ENCODE measurements around the gene DPYD.

The DPYD gene

DNA sequence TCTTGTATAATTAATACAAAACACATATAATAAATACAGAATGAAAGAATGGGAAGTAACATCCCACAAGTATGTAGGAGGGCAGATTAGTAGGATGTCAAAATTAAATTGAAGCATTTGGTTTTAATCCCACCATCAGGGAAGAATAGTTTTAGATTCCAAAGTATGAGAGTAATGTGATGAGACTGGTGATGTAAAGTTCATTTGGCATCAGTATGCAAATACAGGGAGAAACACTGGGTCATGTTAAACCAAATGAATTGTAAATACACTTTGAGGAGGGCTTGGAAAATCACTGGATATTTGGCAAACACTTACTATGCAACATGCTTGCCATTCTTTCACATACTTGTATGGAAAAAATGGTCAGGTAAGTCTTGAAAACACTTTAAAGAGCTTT lies 358.8 kb downstream of the DPYD start:
- no peaks in the 10 kb centered on the region for H3K27me3 ChIP-seq (replicated peaks; ENCODE audit: insufficient read depth, low read length)
- no peaks in the 10 kb centered on the region for H3K4me1 ChIP-seq (ENCODE audit: low read length)
- no peak overlapping the region for H3K27ac ChIP-seq (ENCODE audit: low read length)
- H2AFZ ChIP-seq (ENCODE audit: low read length): no peak overlapping the region
- no peak overlapping the region for H3K4me3 ChIP-seq (ENCODE audit: low read length)
- H3K9me2 ChIP-seq (replicated peaks; ENCODE audit: insufficient read depth, low read length): no peaks in the 10 kb centered on the region
- no peaks in the 10 kb centered on the region for H3K9me3 ChIP-seq (replicated peaks; ENCODE audit: insufficient read depth, low read length)
- no peak overlapping the region for H3K9ac ChIP-seq (ENCODE audit: low read length)
- H3K79me2 ChIP-seq (ENCODE audit: low read length): no peaks in the 10 kb centered on the region
- H3K36me3 ChIP-seq (replicated peaks; ENCODE audit: insufficient read depth, low read length): no peaks in the 10 kb centered on the region
- no peak for DNase-seq
- no peaks in the 10 kb centered on the region for H4K20me1 ChIP-seq (ENCODE audit: insufficient read depth, low read length)
- no peaks in the 10 kb centered on the region for H3F3A ChIP-seq (ENCODE audit: insufficient read depth, low read length)
- TF ChIP-seq EZH2 (optimal IDR thresholded peaks at IDR 0.05; ENCODE audit: low read depth, low read length): no peak
- TF ChIP-seq, protein P1, sequence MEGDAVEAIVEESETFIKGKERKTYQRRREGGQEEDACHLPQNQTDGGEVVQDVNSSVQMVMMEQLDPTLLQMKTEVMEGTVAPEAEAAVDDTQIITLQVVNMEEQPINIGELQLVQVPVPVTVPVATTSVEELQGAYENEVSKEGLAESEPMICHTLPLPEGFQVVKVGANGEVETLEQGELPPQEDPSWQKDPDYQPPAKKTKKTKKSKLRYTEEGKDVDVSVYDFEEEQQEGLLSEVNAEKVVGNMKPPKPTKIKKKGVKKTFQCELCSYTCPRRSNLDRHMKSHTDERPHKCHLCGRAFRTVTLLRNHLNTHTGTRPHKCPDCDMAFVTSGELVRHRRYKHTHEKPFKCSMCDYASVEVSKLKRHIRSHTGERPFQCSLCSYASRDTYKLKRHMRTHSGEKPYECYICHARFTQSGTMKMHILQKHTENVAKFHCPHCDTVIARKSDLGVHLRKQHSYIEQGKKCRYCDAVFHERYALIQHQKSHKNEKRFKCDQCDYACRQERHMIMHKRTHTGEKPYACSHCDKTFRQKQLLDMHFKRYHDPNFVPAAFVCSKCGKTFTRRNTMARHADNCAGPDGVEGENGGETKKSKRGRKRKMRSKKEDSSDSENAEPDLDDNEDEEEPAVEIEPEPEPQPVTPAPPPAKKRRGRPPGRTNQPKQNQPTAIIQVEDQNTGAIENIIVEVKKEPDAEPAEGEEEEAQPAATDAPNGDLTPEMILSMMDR (IDR thresholded peaks at IDR 0.05; ENCODE audit: low read length): no peak
- no peak for TF ChIP-seq EZH2phosphoT487 (IDR thresholded peaks at IDR 0.05; ENCODE audit: low read length)
- H3K4me2 ChIP-seq (ENCODE audit: low read depth, low read length): no peak overlapping the region

DNA sequence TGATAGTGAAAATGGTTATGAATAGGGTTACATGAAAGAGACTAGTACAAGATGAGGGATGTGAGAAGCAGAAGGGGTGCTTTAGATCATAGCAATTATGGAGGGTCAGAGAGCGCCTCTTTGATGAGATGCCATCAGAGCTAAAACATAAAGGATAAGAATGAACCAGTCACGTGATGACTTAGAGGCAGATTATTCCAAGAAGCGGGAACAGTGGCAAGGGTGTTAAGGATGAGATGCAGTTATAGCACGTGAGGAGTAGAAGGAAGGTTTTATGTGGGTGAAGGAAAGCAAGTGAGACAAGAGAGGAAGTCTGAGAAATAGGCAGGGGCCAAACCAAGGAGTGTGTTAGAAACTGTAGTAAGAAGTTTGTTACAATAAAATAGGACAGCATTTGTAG lies 360.1 kb downstream of the DPYD start:
- no peaks in the 10 kb centered on the region for H3K9me2 ChIP-seq (replicated peaks; ENCODE audit: insufficient read depth, low read length)
- H3K27me3 ChIP-seq (replicated peaks; ENCODE audit: insufficient read depth, low read length): no peaks in the 10 kb centered on the region
- H3K9ac ChIP-seq (ENCODE audit: low read length): no peak overlapping the region
- H2AFZ ChIP-seq (ENCODE audit: low read length): no peak overlapping the region
- H3K36me3 ChIP-seq (replicated peaks; ENCODE audit: insufficient read depth, low read length): no peaks in the 10 kb centered on the region
- DNase-seq: no peak
- H3K4me3 ChIP-seq (ENCODE audit: low read length): no peak overlapping the region
- TF ChIP-seq EZH2 (optimal IDR thresholded peaks at IDR 0.05; ENCODE audit: low read depth, low read length): no peak
- TF ChIP-seq EZH2phosphoT487 (IDR thresholded peaks at IDR 0.05; ENCODE audit: low read length): no peak
- TF ChIP-seq, protein P1 (IDR thresholded peaks at IDR 0.05; ENCODE audit: low read length): no peak
- no peak overlapping the region for H3K4me2 ChIP-seq (ENCODE audit: low read depth, low read length)
- no peaks in the 10 kb centered on the region for H3K9me3 ChIP-seq (replicated peaks; ENCODE audit: insufficient read depth, low read length)
- H3K4me1 ChIP-seq (ENCODE audit: low read length): no peaks in the 10 kb centered on the region
- no peaks in the 10 kb centered on the region for H3F3A ChIP-seq (ENCODE audit: insufficient read depth, low read length)
- H3K79me2 ChIP-seq (ENCODE audit: low read length): no peaks in the 10 kb centered on the region
- H4K20me1 ChIP-seq (ENCODE audit: insufficient read depth, low read length): no peaks in the 10 kb centered on the region
- H3K27ac ChIP-seq (ENCODE audit: low read length): no peak overlapping the region

DNA sequence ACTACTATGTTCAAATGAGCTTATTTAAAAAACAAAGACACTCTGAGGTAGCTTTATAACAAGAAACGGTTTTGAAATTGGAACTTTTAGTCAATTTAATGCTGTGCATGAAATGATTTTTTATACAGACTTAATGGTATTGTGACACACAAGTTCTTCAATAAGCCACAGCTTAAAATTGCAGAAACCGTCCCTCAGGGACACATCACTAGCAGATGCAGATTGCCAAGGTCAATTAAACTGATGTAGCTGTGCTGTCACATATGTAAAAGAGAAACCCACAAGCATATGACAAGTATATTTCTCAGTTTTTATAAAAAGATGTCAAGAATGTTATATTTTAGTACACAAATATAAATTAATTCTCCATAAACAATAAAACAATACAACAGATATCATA lies 366.9 kb downstream of the DPYD start:
- DNase-seq: no peak
- no peaks in the 10 kb centered on the region for H3K27me3 ChIP-seq (replicated peaks; ENCODE audit: insufficient read depth, low read length)
- no peaks in the 10 kb centered on the region for H3F3A ChIP-seq (ENCODE audit: insufficient read depth, low read length)
- TF ChIP-seq EZH2phosphoT487 (IDR thresholded peaks at IDR 0.05; ENCODE audit: low read length): no peak
- no peak for TF ChIP-seq EZH2 (optimal IDR thresholded peaks at IDR 0.05; ENCODE audit: low read depth, low read length)
- TF ChIP-seq, protein P1 (IDR thresholded peaks at IDR 0.05; ENCODE audit: low read length): no peak
- H3K9ac ChIP-seq (ENCODE audit: low read length): no peak overlapping the region
- no peaks in the 10 kb centered on the region for H3K4me1 ChIP-seq (ENCODE audit: low read length)
- no peak overlapping the region for H3K4me3 ChIP-seq (ENCODE audit: low read length)
- no peak overlapping the region for H3K4me2 ChIP-seq (ENCODE audit: low read depth, low read length)
- H3K9me2 ChIP-seq (replicated peaks; ENCODE audit: insufficient read depth, low read length): no peaks in the 10 kb centered on the region
- H3K27ac ChIP-seq (ENCODE audit: low read length): no peak overlapping the region
- no peaks in the 10 kb centered on the region for H3K36me3 ChIP-seq (replicated peaks; ENCODE audit: insufficient read depth, low read length)
- H4K20me1 ChIP-seq (ENCODE audit: insufficient read depth, low read length): no peaks in the 10 kb centered on the region
- H3K9me3 ChIP-seq (replicated peaks; ENCODE audit: insufficient read depth, low read length): no peaks in the 10 kb centered on the region
- no peaks in the 10 kb centered on the region for H3K79me2 ChIP-seq (ENCODE audit: low read length)
- no peak overlapping the region for H2AFZ ChIP-seq (ENCODE audit: low read length)
